ENCODE measurements around the gene ST3GAL3.

The ST3GAL3 gene

GRCh38 chr1:43707190-43708001 lies at the start of gene ST3GAL3:
Gene ST3GAL3 (plus strand): TSS chr1:43707536. CDS start chr1:43736263, 28,727 bp downstream.
- DNase-seq: peak; percentile 96

GRCh38 chr1:43659212-43660166 lies 47.8 kb upstream of the ST3GAL3 start:
- DNase-seq: no peak

- DNase-seq: no peak
Measured at GRCh38 chr1:43660355-43660754, 47.0 kb upstream of the ST3GAL3 start.

GRCh38 chr1:43664369-43664768 lies 43.0 kb upstream of the ST3GAL3 start:
- no peak for DNase-seq

GRCh38 chr1:43666608-43667007 lies 40.7 kb upstream of the ST3GAL3 start:
- no peak for DNase-seq

GRCh38 chr1:43668956-43669355 lies 38.4 kb upstream of the ST3GAL3 start:
- no peak for DNase-seq

- DNase-seq: no peak
Measured at GRCh38 chr1:43669878-43670277, 37.5 kb upstream of the ST3GAL3 start.

GRCh38 chr1:43671193-43671592 lies 36.1 kb upstream of the ST3GAL3 start:
- DNase-seq: no peak

GRCh38 chr1:43671626-43672330 lies 35.6 kb upstream of the ST3GAL3 start:
- DNase-seq: no peak

- DNase-seq: no peak
Measured at GRCh38 chr1:43673261-43673660, 34.1 kb upstream of the ST3GAL3 start.

- no peak for DNase-seq
Measured at GRCh38 chr1:43678940-43679339, 28.4 kb upstream of the ST3GAL3 start.

GRCh38 chr1:43683560-43683959 lies 23.8 kb upstream of the ST3GAL3 start:
- DNase-seq: no peak

GRCh38 chr1:43686801-43687200 lies 20.5 kb upstream of the ST3GAL3 start:
- no peak for DNase-seq

- no peak for DNase-seq
Measured at GRCh38 chr1:43687301-43688108, 19.8 kb upstream of the ST3GAL3 start.

GRCh38 chr1:43688109-43688387 lies 19.3 kb upstream of the ST3GAL3 start:
- DNase-seq: no peak

GRCh38 chr1:43688594-43689000 lies 18.7 kb upstream of the ST3GAL3 start:
- DNase-seq: no peak

- no peak for DNase-seq
Measured at GRCh38 chr1:43689289-43689688, 18.0 kb upstream of the ST3GAL3 start.

GRCh38 chr1:43691871-43692815 lies 15.2 kb upstream of the ST3GAL3 start:
- DNase-seq: no peak

GRCh38 chr1:43693371-43693770 lies 14.0 kb upstream of the ST3GAL3 start:
- no peak for DNase-seq

- no peak for DNase-seq
Measured at GRCh38 chr1:43699281-43699680, 8.1 kb upstream of the ST3GAL3 start.

- DNase-seq: no peak
Measured at GRCh38 chr1:43703836-43704235, 3.5 kb upstream of the ST3GAL3 start.

All from NCI-H345 (cell line).